Left colon (tissue), 2 donors: ENCODE measurements around the gene WDR88. TPM values are rescaled to one million over a fixed set of nuclear protein-coding genes. Genes with fewer than 3 reads are reported as not detected.
"Not testable (repeated sequence)": the region's sequence is repeated elsewhere in the genome, so short reads cannot be mapped to it uniquely, and the experiment has no call there.

ENCODE experiments used
- ATAC-seq: fragments of 200-7000 bp; cut with Tn5 transposase; one replicate; pipeline ENCODE4 v1.9.1; 2020; ENCODE audit warnings: mild to moderate bottlenecking, moderate library complexity
- DNase-seq, 2 donors: peaks; one replicate each; pipeline ENCODE4 v3.0.0-alpha.2; 2020
- intact Hi-C, 2 donors: fragments of 100-400 bp; cut with DNase I in 1 of 2; cut with micrococcal nuclease in 1 of 2; formaldehyde crosslinking; loops; one replicate each; pipeline versions ENCODE4 v1.11.2 to v1.14.0; 2022; cut with DNase I, micrococcal nuclease
- total RNA-seq, 2 donors: library from RNA; stranded (reverse); fragmentation: NEBNext Ultra II Directional; extraction: Animal tissue kit (Norgen Biotek cat#: 25700); gene quantifications; one replicate each; pipeline ENCODE4 v1.2.1, GENCODE V29; 2021
- donor health status: DM: no; HTN: no; CAD: no.
- donor health status: DM: yes; HTN: yes; CAD: no.

Gene WDR88
- total RNA-seq, 2 donors from 2014 or later = not detected

DNA sequence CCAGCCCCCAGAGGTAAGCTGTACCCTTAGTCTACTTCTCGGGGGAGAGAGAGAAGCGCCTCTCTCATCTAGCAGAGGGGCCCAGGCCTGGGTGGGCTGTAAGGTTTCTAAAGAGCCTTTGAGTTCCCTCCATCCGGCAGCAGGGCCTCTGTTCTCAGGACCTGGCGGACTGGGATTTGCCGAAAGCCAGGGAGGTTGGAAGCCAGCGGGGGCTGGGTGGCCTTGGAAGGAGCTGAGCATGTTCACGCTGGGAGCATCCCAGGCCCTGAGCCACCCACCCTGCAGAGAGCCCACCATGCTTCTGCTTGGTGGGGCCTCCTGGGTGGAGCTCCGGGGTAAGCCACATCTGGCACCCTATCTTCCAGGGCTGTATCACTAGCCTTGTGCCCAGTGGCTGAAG is 86.0 kb downstream of the WDR88 start:
- ATAC-seq (no peak), DNase-seq (no peak)
- intact Hi-C loops = no loop called here

- intact Hi-C loops = no loop called here
- no peak for ATAC-seq
- DNase-seq = no peak
Measured at GRCh38 chr19:33219261-33219815, 87.4 kb downstream of the WDR88 start.

- no peak for DNase-seq
- ATAC-seq = no peak
- intact Hi-C loops = no loop called here
Measured at GRCh38 chr19:33220115-33220514, 88.2 kb downstream of the WDR88 start.

DNA sequence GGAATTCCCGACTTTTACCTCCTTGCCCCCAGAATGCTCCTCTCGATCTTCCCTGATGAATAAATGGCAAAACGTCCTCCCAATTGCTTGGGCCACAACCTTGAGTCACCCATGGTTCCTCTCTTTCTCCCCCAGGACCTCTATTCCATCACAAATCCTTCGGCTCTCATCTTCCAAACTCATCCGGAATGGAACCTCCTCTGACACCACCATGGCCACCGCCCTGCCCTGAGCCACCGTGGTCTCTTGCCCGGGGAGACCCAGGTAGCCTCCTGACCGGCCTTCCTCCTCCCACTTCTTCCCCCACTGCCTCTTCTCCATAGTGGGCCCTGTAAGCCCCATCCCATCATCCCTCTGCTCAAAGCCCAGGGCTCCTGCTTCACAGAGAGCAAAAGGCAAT is 88.8 kb downstream of the WDR88 start:
- no peak for ATAC-seq
- no peak for DNase-seq
- intact Hi-C loops = no loop called here

DNA sequence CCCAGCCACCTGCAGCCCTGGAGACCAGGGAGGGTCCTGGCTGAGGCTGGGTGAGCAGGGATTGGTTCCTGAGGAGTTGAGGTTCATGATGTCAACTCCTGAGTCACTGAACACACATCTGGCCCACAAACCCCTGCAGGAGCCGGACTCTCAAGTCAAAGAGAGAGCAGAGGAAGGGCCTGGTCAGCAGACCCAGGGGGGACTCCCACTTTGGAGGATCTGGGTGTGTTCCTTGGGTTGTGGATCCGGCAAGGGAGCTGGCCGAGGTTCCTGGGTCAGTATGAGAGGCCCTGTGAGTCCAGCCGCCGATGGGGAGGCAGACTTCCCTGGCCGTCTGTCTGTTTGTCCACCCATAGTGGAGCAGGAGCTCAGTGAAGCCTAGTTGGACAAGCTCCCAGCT is 89.7 kb downstream of the WDR88 start:
- ATAC-seq (no peak), DNase-seq (no peak)
- intact Hi-C loops = no loop called here

DNA sequence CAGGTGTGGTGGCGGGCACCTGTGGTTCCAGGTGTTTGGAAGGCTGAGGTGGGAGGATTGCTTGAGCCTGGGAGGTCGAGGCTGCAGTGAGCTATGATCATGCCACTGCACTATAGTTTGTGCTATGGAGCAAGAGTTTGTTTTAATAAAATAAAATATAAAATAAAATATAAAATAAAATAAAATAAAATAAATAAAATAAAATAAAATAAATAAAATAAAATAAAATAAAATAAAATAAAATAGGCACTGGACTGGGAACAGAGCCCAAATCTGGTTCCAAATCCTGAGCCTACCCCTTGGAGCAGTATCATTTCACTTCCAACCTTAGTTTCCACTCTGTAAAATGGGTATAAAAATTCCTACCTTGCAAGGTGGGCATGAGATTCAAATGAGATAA is 90.3 kb downstream of the WDR88 start:
- intact Hi-C loops, DNase-seq, ATAC-seq: not testable (repeated sequence)

- ATAC-seq = peak; percentile 3
- no peak for DNase-seq
- intact Hi-C loops = no loop called here
Measured at GRCh38 chr19:33224694-33225457, 93.0 kb downstream of the WDR88 start.

Other genes with a start within 250 kb of the WDR88 start
- 10 to 100 TPM; 10.8 to 11.4 TPM for gene CEP89, start 160.2 kb upstream of the WDR88 start, total RNA-seq
- 1 to 10 TPM; 1.0 to 1.5 TPM for gene FAAP24, start 159.9 kb upstream of the WDR88 start, total RNA-seq
- gene RHPN2, start 67.2 kb upstream of the WDR88 start, total RNA-seq = 10 to 100 TPM; 86.5 to 87.5 TPM
- gene GPATCH1, start 50.9 kb upstream of the WDR88 start, total RNA-seq = 10 to 100 TPM in 1 of 2 donors, 1 to 10 TPM in 1; 8.3 to 10.9 TPM
- 10 to 100 TPM in 1 of 2 donors, 1 to 10 TPM in 1; 7.2 to 12.4 TPM for gene LRP3, start 62.2 kb downstream of the WDR88 start, total RNA-seq
- under 1 TPM in 1 of 2 donors, not detected in 1; 0.22 TPM for gene SLC7A10, start 93.7 kb downstream of the WDR88 start, total RNA-seq
- 10 to 100 TPM; 70.6 to 73.5 TPM for gene CEBPA, start 170.4 kb downstream of the WDR88 start, total RNA-seq
- 10 to 100 TPM; 70.1 to 73.2 TPM for gene CEBPG, start 241.6 kb downstream of the WDR88 start, total RNA-seq